CD1c-positive myeloid dendritic cell (primary cell): ENCODE measurements around the gene COL25A1.

ENCODE experiments used
- DNase-seq: peaks from one replicate; pipeline ENCODE4 v3.0.0-alpha.2; 2016; ENCODE audit errors: extremely low spot score

The COL25A1 gene

GRCh38 chr4:109291707-109292238 is 10.7 kb downstream of the COL25A1 start:
- DNase-seq = no peak

GRCh38 chr4:109290918-109291317 is 11.5 kb downstream of the COL25A1 start:
- no peak for DNase-seq

- DNase-seq = peak; percentile 72
These were observed 23.8 kb downstream of the COL25A1 start for GRCh38 chr4:109278594-109279031.

- DNase-seq = no peak
These were observed 25.9 kb downstream of the COL25A1 start for GRCh38 chr4:109276482-109277095.

- DNase-seq = no peak
These were observed 27.3 kb downstream of the COL25A1 start for GRCh38 chr4:109275066-109275745.

GRCh38 chr4:109266891-109267290 is 35.6 kb downstream of the COL25A1 start:
- DNase-seq = no peak

GRCh38 chr4:109266236-109266635 is 36.2 kb downstream of the COL25A1 start:
- no peak for DNase-seq

- no peak for DNase-seq
These were observed 38.7 kb downstream of the COL25A1 start for GRCh38 chr4:109263721-109264120.

- DNase-seq = no peak
These were observed 45.6 kb downstream of the COL25A1 start for GRCh38 chr4:109256818-109257217.

- no peak for DNase-seq
These were observed 47.6 kb downstream of the COL25A1 start for GRCh38 chr4:109254845-109255244.

- DNase-seq = no peak
These were observed 51.1 kb downstream of the COL25A1 start for GRCh38 chr4:109251396-109251795.

GRCh38 chr4:109248322-109248900 is 54.0 kb downstream of the COL25A1 start:
- DNase-seq = no peak

- no peak for DNase-seq
These were observed 58.6 kb downstream of the COL25A1 start for GRCh38 chr4:109243871-109244270.

- DNase-seq = no peak
These were observed 63.7 kb downstream of the COL25A1 start for GRCh38 chr4:109238746-109239145.

- no peak for DNase-seq
These were observed 66.8 kb downstream of the COL25A1 start for GRCh38 chr4:109235683-109236082.

- no peak for DNase-seq
These were observed 67.9 kb downstream of the COL25A1 start for GRCh38 chr4:109234596-109234995.

GRCh38 chr4:109233570-109233969 is 68.9 kb downstream of the COL25A1 start:
- no peak for DNase-seq

GRCh38 chr4:109232681-109233080 is 69.8 kb downstream of the COL25A1 start:
- DNase-seq = no peak

GRCh38 chr4:109231331-109231730 is 71.1 kb downstream of the COL25A1 start:
- DNase-seq = no peak

GRCh38 chr4:109229028-109229427 is 73.4 kb downstream of the COL25A1 start:
- no peak for DNase-seq

- DNase-seq = no peak
These were observed 84.2 kb downstream of the COL25A1 start for GRCh38 chr4:109218288-109218687.

GRCh38 chr4:109216085-109216696 is 86.3 kb downstream of the COL25A1 start:
- DNase-seq = no peak

GRCh38 chr4:109215506-109215905 is 87.0 kb downstream of the COL25A1 start:
- DNase-seq = no peak
